ENCODE results near the gene CBFA2T2. TPM values are rescaled to one million over a fixed set of nuclear protein-coding genes. Genes with fewer than 3 reads are reported as not detected.

Gene CBFA2T2
- polyA plus RNA-seq, 4 donors: 21.5 to 31.5 (median 26.1) TPM

DNA sequence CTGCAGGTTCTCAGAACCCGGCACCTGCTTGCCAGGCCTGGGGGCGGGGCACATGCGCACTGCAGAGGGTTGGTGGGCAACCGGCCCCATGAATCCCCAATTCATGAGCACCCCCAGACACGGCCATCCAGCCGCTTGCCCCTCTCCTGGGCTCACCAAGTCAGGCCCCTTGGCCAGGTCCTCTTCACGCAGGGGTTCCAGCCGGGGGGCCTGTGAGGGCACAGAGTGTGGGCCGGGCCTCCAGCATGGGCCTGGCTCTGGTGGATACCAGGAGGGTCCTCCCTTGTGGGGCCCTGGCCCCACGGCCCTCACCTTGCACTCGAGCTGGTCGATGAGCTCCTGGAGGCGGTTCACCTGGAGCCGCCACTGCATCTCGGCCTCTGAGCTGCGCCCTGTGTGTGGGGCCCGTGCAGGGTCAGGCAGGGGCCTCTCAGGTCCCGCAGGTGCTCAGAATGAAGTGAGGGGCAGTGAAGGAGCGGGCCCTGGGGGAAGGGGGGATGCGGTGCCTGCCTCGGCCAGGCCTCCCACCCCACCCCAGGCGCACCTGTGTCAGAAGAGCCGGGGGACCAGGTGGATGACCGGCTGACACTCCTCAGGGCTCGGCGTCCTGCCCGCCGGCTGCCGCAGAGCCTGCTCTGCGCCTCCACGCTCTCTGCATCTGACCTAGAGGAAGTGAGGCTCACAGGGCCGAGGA lies 169.6 kb downstream of the CBFA2T2 start:
- no peak for DNase-seq (ENCODE audit: low read depth in 4 of 4, low spot score in 3 of 4)

- DNase-seq (ENCODE audit: low read depth in 4 of 4, low spot score in 3 of 4): no peak
Observed at GRCh38 chr20:33660035-33660684, 170.3 kb downstream of the CBFA2T2 start.

DNA sequence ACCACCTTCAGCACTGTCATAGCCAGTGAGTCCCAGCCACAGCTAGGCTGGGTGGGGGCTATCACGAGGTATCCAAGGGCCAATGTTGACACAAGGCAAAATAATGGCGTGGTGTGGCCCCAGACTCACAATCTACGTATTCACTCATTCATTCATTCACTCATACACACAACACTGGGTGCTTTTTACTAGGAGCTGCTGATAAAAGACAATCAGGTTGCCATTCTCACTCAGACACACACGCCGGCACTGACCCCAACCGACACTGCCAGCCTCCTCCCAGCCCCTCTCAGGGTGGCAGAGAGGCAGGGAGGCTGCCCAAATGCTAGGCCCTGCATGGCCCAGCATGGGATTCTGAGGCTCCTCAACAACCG lies 170.8 kb downstream of the CBFA2T2 start:
- DNase-seq (ENCODE audit: low read depth in 4 of 4, low spot score in 3 of 4): no peak

GRCh38 chr20:33662172-33662571 lies 172.3 kb downstream of the CBFA2T2 start, which contains the start of gene C20orf144:
TSS of gene C20orf144 (plus strand) at chr20:33662327. CDS start at chr20:33662346, 19 bp downstream.
- DNase-seq (ENCODE audit: low read depth in 4 of 4, low spot score in 3 of 4): no peak

DNA sequence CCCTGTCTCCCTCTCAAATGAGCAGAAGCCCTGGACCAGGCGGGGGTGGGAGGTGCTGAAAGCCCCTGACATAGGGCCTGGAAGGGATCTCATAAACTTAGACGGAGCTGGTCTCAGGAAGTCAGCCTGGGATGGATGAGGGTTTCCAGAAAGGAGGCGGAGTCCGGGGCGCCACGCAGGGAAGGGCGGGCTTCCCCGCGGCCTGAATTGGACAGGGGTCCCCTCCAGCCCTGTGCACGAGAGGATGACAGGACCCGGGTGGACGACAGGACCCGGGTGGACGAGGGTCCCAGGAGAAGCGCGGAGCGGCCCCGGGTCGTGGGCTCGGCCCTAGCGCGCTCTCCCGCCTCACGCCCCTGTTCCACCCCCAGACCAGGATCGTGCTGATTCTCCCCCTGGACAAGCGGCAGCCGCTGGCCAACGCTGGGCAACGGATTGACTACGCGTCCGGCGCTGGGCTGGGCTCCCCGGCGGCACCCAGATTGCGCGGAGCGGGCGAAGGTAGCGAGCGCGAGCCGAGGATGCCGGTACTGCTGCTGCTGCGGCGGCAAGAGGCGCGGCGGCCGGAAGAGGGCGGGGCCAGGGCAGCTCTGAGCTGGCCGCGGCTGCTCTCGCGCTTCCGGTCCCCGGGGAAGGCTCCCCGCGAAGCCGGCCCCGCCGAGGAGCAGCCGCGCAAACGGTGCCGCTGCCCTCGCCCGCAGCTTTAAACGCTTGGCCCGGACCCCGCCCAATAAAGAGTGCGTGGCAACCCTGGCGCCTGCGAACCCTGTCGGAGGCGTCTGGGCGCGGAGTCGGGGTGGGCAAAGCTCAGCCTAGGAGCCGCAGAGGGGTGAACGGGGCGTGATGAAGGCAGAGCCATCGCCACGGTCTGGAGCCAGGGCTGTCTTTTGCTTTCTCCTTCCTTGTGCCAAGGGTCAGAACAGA lies 173.5 kb downstream of the CBFA2T2 start:
- no peak for DNase-seq (ENCODE audit: low read depth in 4 of 4, low spot score in 3 of 4)

- no peak for DNase-seq (ENCODE audit: low read depth in 4 of 4, low spot score in 3 of 4)
Observed at GRCh38 chr20:33664085-33664761, 174.3 kb downstream of the CBFA2T2 start.

GRCh38 chr20:33664762-33665144 lies 174.9 kb downstream of the CBFA2T2 start:
- no peak for DNase-seq (ENCODE audit: low read depth in 4 of 4, low spot score in 3 of 4)

DNA sequence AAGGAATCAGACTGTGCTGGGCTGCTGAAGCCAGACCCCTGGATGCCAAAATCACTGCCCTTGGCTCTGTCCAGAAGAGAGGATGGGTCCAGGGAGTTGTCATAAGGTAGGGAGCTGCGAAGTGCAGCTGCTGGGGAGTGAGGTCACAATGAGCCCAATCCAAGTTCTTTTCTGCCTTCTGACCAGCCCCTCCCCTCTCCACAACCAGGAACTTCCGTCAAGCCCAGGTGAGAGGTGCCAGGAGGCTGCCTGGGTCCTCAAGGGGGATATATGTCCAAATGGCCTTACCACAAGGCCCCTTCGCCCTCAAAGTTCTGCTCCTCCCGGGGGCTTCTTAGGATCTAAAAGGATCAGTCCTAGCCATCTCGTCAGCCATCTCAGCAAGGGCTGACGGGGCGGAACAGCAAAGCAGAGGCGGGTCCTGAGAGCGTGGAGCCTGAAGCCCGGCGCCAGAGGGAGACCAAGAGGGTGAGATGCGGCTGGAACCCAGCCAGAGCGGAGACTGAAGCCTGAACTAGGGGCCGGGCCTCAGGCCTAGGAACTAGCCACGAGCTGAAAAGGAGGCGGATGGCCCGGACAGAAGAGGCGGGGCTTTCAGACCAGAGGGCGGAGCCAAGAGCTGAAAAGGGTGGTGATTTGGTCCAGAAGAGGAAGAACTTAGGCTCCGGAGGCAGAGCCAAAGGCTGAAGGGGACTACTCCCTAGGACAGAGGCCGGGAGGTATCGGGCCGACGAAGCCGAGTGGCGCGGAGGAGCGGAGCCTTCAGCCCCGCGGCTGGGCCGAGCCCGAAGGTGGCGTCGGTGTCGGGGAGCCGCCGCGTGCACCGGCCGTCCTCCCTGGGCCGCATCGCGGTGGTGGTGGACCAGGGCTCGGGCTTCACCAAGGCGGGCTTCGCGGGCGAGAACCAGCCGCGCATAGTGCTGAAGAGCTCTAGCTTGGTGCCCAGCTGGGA lies 176.7 kb downstream of the CBFA2T2 start, which contains the start of gene ACTL10:
Gene ACTL10 (plus strand): TSS at position 651 of the 952 bp plus-strand sequence. CDS start 555 bp downstream, outside the sequence.
- DNase-seq (ENCODE audit: low read depth in 4 of 4, low spot score in 3 of 4): peak; percentile 89 to 92 (median 90)

DNA sequence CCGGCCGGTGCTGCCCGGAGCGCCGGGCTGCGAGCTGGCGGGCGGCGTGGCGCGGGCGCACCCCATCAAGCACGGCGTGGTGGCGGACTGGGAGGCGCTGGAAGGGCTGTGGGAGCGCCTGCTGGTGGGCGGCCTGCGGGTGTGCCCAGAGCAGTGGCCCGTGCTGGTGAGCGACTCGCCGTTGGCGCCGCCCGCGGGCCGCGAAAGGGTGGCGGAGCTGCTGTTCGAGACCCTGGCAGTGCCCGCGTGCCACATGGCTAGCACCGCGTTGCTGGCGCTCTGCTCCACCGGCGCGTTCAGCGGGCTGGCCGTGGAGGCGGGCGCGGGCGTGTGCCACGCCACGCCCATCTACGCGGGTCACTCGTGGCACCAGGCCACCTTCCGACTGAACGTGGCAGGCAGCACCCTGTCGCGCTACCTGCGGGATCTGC lies 177.4 kb downstream of the CBFA2T2 start:
- no peak for DNase-seq (ENCODE audit: low read depth in 4 of 4, low spot score in 3 of 4)

- no peak for DNase-seq (ENCODE audit: low read depth in 4 of 4, low spot score in 3 of 4)
Observed at GRCh38 chr20:33667676-33668465, 178.0 kb downstream of the CBFA2T2 start.

DNA sequence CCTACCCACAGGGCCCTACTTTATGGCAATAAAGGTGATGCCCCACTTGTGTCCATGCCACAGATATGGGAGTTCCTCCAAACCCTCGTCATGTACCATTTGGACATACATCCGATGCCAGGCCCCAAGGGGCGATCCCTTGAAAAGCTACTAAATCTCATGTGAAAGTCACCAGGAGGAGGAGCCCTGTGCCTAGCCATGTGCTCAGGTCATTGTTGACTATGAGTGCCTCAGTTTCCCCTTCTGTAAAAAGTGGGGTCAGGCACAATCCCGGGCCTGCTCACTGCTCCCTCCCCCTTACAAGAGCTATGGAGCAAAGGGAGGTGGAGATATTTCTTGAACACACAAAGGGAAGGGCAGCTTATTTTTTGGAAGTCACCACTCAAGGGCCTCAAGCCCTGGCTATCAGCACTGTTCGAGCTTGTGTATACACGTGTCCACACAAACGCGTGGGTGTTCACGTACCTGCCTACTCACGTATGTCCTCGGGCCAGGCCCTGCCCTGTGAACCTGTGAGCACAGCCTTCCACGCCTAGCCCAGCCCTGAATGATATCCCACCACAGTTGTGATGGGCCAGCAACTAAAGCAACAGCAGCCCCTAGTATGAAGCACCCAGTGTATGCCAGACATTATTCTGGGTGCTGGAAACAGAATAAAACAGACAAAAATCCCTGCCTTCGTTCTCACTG lies 178.7 kb downstream of the CBFA2T2 start:
- no peak for DNase-seq (ENCODE audit: low read depth in 4 of 4, low spot score in 3 of 4)

DNA sequence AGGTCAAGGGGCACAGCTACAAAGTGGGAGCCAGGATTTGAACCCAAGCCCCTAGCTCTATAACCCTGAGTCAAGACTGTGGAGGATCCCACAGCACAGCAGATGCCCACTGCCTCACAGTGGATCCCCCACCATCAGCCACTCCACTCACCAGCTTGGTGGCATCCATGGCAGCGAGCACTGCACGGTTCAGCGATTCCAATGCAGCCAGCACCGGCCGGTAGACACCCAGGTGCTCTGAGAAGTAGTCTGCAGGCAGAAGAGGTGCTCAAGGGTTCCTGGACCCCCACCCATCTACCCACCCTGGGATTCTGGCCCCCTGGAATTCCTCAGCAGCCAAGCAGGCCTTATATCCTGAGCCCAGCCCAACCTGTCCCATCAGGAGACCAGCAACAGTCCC lies 179.3 kb downstream of the CBFA2T2 start:
- no peak for DNase-seq (ENCODE audit: low read depth in 4 of 4, low spot score in 3 of 4)

- DNase-seq (ENCODE audit: low read depth in 4 of 4, low spot score in 3 of 4): no peak
Observed at GRCh38 chr20:33669873-33670640, 180.2 kb downstream of the CBFA2T2 start.

GRCh38 chr20:33670715-33671499 lies 181.0 kb downstream of the CBFA2T2 start:
- no peak for DNase-seq (ENCODE audit: low read depth in 4 of 4, low spot score in 3 of 4)

GRCh38 chr20:33671573-33672288 lies 181.8 kb downstream of the CBFA2T2 start:
- DNase-seq (ENCODE audit: low read depth in 4 of 4, low spot score in 3 of 4): no peak
